ENCODE measurements around the gene SIPA1.

DNA sequence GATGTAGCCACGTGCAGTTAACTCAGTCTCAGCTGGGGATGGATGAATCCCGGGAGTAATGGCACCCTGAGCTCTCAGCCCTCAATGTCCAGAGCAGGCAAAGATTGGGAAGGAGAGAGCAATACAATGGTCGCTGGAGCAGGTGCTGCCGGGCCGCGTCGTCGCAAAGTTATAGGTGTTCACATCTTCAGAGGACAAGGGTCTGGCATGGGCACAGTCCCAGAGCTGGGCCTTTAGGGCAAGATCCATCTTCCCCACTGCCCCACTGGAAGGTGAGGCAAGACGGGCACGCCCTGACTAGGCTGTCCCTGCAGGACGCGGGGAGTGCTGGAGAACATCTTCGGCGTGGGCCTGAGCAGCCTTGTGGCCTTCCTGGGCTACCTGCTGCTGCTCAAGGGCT, 14.7 kb upstream of the SIPA1 start:
- TF ChIP-seq, protein P1, sequence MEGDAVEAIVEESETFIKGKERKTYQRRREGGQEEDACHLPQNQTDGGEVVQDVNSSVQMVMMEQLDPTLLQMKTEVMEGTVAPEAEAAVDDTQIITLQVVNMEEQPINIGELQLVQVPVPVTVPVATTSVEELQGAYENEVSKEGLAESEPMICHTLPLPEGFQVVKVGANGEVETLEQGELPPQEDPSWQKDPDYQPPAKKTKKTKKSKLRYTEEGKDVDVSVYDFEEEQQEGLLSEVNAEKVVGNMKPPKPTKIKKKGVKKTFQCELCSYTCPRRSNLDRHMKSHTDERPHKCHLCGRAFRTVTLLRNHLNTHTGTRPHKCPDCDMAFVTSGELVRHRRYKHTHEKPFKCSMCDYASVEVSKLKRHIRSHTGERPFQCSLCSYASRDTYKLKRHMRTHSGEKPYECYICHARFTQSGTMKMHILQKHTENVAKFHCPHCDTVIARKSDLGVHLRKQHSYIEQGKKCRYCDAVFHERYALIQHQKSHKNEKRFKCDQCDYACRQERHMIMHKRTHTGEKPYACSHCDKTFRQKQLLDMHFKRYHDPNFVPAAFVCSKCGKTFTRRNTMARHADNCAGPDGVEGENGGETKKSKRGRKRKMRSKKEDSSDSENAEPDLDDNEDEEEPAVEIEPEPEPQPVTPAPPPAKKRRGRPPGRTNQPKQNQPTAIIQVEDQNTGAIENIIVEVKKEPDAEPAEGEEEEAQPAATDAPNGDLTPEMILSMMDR (conservative IDR thresholded peaks at IDR 0.05; ENCODE audit: low read depth, low read length): no peak
- TF ChIP-seq EZH2 (IDR thresholded peaks at IDR 0.05; ENCODE audit: borderline replicate concordance, low read depth, low read length, poor library complexity, severe bottlenecking): no peak
